HG03342 (cell line): Measurements from ENCODE around the gene TGFBRAP1.
"Not testable (repeated sequence)": the region's sequence is repeated elsewhere in the genome, so short reads cannot be mapped to it uniquely, and the experiment has no call there.

ENCODE experiments used
- ATAC-seq: cut with Tn5 transposase; IDR thresholded peaks from one replicate; pipeline ENCODE4 v1.9.1; 2021; ENCODE audit warnings: mild to moderate bottlenecking, moderate library complexity; ENCODE audit not compliant: unreplicated experiment

TGFBRAP1 gene

DNA sequence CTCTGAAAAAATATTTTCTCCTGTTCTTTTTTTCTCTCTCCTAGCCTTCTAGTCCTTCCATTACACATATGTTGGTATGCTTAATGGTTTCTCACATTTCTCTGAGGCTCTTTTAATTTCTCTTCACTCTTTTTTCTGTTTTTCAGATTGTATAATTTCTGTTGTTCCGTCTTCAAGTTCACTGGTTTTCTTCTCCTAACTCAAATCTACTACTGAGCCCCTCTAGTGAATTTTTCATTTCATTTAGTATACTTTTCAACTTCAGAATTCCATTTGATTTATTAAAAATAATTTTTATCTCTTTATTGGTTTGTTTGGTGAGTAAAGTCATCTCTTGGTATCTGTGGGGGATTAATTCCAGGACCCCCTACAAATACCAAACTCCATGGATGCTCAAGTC lies 27.6 kb upstream of the TGFBRAP1 start:
- ATAC-seq, result no peak

DNA sequence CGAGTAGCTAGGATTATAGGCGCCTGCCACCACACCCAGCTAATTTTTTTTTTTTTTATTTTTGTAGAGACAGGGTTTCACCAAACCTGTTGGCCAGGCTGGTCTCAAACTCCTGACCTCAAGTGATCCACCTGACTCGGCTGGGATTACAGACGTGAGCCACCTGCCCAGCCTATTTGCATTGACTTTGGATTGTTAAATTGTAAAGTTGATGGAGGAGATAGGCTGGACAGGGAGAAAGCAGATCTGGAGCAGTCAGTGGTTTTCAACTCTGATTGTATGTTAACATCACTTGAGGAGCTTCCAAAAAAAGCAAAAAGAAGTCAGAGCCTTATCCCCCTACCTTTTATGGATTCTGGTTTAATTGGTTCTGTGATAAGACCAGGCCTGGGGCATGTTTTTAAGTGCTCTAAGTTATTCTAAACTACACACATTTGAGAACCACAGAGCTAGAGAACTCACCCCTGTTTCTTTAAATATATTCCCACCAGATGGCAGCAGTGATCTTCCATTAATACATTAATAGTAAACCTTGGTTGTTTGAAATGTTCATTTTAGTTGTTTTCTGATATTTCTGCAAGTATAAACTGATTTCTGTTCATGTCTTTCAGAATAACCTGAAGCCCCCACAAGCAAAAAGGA lies 15.3 kb upstream of the TGFBRAP1 start:
- ATAC-seq, result no peak

DNA sequence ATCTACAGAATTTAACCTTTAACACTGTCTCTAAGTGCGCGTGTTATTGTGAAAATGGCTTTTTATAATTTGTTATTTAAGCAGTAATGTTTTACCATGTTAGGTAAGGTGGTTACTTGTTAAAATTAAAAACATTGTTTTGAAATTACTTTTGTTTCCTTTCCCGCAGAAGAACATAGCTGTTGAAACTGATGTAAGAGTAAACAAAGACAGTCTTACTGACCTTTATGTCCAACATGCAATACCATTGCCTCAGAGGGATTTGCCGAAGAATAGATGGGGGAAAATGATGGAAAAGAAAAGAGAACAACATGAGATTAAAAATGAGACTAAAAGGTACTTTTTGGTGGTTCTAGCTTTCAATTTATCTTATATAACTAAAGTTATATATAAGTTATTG lies 9.9 kb upstream of the TGFBRAP1 start:
- ATAC-seq, result no peak

DNA sequence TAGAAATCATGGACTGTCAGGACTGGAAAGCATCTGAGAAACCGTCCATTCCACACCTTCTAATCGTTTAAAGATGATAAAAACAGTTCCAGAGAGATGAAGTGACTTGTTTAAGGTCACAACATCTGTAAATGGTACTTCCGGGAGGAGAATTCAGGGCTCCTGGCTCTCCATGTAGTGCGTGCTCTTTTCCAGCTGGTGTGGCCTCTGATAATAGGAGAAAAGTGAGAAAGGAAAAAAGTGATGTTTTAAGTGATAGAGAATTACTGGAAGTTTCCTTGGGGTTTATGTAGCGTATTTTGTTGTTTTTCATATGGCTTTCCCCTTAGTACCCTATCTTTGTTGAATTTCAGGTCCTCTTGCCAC lies 8.5 kb upstream of the TGFBRAP1 start:
- peak; percentile 33 for ATAC-seq

DNA sequence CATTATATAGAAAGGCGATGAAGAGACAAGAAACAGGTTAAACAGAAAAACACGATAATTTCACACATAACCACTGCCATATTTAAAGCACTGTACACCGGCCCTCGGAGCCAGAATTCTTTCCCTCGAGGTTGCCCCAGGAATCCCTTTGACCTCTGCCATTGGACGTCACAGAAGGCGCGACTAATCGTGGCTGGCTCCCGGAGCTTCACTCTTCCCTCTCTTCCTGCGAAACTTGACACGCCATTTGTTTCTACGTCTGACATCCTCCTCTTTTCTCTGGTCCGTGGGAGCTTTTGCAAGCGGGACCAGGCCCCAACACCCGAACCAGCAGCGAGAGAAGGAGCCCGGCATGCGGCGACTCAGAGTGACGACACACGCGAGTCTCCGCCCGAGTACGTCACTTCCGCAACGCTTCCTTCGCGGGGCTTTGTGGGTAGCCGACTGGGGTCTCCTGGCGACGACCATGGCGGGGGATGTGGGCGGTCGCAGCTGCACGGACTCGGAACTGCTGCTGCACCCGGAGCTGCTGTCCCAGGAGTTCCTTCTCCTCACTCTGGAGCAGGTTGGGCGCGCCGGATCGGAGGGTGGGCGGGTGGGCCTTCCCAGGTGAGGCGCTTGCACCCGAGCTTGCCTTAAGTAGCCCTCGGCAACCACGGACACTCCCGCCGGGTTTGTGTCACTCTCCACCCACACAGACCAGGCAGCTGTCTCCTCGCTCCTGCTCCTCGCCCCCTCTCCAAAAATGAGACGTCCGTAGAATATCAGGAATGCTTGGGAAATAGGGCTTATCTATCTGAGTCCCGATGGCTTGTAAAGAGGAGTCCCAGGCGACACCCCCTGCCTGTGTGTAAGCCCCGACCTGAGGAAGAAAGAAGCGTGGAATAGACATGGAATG lies 7.8 kb upstream of the TGFBRAP1 start, which contains the start of gene C2orf49:
TSS of gene C2orf49 (plus strand) at position 419 of the 898 bp plus-strand sequence. CDS start at position 467, 48 bp downstream.
- peak; percentile 86 for ATAC-seq

DNA sequence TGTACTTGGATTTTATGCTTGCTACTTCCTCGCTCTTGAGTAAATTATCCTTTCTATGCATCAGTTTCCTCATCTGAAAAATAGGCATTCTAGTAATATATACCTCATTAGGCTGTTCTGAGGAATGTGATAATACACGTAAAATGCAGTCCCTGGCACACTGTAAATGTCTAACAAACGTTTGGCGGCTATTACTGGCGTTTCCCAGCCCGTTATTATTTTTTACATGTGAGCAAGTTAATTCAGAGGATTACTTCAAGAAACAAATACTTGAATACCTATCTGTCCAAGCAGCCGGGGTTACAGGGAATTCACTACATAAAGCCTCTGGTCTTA lies 7.2 kb upstream of the TGFBRAP1 start:
- no peak for ATAC-seq

DNA sequence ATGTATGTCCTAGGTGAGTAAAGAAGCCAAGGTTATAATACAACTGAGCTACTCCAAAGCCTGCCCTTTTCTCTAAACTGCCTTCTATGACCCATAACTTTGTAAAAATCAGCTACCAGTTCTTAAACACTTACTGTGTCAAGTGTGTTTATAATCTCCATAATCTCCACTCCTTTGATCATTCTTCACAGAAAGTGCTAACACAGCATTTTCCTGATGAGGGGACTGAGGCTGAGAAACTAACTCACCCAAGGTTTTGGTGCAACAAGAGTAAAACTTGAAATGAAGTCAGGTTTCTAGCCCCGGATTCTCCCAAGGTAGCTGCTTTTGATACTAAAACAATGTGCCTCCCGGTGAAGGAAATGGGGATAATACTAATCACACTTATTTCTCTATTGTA lies 5.9 kb upstream of the TGFBRAP1 start:
- no peak for ATAC-seq

DNA sequence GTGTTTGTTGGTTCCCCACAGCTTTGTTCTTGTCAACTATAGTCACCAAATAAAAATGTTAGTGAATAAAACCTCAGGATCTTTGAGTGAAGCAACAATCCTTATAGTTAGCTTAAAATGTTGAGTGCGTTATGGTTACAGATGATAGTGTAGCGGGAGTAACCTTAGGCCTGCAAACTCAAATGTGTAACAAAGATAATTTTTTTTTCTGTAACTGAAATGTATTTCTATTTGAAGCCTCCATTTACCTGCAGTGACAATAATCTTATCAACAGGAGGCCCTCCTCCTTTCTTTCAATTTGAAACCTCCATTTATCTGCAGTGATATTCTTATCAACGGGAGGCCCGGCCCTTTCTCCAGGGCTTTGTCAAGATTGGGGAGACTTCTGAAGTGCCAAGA lies 4.7 kb upstream of the TGFBRAP1 start:
- ATAC-seq, result no peak

DNA sequence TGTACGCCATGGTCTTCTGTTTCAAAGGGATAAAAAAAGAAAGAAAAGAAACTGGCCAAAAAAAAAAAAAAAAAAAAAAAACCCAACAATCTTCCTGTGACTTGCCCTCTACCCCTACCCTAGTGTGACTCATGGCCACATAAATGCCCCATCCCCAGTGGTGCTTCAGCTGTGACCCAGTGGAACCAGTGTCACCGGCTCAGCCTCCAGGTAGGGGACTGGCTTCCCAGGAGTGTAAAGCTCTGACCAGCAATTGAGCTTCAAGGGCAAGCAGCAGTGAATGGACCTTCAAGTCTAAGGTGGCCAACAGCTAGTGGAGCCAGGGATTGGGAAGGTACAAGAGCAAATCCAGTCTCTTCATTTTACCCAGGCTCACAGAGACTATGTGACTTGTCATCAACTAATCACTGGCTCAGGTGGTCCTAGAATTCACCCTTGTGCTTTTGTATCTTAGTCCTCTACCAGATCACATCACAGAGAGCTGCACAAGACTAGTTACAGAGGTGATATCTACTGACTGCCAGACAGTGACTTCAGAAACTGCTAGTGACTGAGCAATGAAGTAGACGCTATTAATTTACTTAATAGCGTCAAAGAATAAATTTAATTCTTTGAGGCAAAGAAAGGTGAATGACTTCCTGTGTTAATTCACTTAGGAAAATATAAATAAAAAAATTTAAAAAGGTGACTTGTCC lies 1.3 kb upstream of the TGFBRAP1 start:
- no peak for ATAC-seq

DNA sequence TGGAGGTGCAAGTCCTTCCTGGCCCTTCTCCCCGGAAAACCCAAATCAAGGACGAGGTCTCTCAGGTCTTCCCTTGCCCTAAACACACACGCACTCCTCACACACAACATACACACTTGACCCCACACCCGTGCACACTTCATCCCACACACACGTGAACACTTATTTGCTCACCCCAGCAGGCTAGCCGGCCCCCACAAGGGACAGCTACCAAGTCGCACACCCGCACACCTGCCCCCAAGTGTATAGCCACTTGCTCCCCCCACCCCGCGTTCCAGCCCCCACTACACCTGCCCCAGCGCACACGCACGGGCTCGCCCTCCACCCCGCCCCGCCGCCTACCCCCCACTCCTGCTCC lies 359 bp downstream of the TGFBRAP1 start:
- ATAC-seq, result no peak

DNA sequence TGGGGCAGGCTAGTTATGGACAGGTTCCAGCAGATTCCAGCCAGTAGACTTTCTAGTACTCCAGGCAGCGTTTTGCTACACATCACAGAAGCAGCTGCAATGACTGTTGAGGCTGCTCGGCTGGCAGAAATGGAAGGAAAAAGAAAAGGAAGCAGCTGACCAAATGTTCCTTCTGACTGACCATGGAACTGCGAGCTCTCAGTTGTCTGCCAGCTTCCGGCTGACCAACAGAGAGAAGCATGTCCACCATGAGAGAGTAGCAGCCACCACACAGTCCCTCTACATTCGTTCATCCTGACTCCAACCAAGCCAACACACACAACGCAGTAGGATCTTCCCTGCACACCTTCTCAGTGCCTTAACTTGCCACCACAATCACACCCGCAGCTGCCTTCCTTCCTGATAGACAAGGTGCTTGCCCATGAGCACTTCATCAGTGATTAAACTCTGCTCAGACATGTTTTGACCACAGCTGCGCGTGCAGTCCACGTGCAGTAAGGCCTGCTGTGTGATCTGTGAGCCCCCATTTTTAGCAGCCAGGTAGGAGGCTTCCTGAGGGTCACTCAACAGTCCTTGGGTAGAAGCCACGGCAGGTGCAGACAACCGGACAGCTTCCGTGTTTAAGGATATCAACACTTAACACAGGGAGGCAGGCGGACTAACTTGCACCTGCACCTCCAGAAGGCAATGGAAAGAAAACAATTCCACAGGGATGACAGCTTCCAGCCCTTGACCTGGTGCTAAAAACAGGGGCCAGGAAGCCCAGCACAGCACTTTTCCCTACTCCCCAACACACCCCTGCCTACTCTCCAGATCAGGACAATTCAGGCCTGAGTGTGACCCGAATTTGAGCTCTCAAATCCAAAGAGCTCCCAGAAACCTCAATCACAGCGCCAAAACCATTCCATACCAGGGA lies 996 bp downstream of the TGFBRAP1 start:
- no peak for ATAC-seq

DNA sequence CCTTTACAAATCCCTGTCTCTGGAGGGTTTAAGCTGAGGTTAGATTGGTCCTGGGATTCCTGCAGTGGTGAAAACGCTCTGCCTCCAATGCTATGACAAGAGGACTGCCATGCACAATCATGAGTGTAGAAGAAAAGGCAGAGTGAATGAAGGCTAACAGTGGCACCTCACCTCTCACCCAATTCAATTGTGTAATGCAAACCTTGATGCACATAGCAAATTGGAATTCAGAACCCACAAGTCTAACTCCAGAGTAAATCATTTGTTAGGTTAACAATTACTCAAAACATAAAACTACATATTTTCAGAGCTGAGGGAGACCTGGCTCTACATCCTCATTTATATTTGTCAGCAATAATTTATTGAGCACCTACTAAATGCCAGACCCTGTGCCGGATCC lies 1.8 kb downstream of the TGFBRAP1 start:
- ATAC-seq, result no peak

DNA sequence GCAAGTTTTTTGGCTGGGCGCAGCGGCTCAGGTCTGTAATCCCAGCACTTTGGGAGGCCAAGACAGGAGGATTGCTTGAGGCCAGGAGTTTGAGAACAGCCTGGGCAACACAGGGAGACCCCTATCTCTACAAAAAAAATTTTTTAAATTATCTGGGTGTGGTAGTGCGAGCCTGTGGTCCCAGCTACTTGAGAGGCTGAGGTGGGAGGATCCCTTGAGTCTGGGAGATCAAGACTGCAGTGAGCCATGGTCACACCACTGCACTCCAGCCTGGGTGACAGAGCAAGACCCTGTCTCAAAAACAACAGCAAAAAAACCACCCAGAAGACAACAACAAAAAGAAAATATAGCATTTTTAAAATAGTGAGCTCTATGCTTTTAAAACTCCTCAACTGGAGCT lies 2.3 kb downstream of the TGFBRAP1 start:
- ATAC-seq, result not testable (repeated sequence)

DNA sequence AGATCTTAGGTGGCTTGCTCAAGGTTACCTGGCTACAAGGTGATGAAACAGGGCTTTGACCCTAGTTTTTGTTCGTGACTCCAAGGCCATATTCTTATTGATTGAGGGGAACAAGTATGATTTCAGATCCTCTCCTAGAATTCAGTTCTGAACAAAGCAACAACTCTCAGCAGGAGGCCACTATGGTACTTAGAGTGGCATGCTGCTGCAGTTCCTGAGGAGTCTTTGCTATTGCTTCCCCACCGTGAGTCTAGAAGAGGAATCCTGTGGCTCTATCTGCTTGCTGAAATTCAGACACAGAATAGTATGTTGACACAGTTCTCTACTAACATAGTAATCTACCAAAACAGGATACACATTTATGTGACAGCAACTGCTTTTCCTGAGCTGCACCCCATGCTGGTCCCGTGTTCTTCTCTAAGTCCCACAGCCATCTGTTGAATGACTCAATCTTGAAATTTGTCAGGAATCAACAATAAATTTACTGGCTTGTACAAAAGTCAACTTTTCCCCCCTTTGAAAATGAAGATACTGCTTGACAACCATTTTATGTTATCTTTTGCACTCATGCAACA lies 4.1 kb downstream of the TGFBRAP1 start:
- ATAC-seq, result no peak

DNA sequence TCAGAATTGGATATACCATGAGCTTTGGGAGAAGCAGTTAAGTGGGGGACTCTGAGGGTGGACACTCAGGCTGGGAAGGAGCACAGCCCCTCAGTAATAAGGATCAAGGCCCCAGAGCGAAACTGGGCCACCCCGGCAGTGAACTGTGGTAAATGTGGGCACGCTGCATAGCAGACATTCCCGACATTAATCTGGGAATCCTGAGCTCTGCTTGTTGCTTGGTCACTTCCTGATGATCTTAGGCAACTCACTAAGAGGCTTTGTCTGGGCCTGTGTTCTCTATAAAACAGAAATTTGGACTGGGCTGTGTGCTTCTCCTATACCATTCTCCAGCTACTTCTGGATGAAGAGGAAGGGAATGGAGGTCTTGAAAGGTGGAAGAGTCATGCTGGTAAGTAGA lies 4.8 kb downstream of the TGFBRAP1 start:
- ATAC-seq, result no peak

DNA sequence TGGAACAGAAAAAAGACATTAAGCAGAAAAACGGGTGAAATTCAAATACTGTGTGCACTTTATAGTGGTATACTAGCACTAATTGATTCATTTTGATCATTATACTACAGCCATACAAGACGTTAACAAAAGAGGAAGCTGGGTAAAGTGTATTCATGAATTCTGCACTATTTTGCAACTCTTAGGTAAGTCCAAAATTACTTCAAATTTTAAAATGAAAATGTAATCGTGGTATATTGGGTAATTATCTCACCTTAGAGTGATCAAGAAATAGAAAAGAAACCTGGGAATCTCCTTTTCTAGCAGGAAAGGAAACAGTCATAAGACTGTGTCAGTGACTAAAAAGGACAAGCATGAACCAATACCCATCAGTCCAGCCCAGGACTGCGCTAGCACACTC lies 5.4 kb downstream of the TGFBRAP1 start:
- ATAC-seq, result no peak

DNA sequence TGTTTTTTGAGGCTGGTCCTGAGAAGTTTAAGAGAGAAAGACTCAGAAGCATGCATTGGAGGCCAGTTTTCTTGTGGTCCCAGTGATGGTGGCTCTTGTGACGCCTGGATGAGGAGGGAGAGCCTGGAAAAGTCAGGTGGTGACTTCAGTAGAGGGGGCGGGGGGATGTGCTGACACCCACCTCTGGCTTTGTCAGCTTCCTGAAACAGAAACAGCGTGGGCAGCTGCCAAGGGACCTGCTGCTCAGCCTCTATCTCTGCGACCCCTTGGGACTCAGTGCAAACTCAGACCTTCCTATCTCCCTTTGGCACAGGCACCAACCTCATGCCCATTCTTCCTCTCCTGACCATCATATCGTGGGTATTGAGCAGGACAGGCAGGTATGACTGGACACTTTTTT lies 6.4 kb downstream of the TGFBRAP1 start:
- no peak for ATAC-seq

DNA sequence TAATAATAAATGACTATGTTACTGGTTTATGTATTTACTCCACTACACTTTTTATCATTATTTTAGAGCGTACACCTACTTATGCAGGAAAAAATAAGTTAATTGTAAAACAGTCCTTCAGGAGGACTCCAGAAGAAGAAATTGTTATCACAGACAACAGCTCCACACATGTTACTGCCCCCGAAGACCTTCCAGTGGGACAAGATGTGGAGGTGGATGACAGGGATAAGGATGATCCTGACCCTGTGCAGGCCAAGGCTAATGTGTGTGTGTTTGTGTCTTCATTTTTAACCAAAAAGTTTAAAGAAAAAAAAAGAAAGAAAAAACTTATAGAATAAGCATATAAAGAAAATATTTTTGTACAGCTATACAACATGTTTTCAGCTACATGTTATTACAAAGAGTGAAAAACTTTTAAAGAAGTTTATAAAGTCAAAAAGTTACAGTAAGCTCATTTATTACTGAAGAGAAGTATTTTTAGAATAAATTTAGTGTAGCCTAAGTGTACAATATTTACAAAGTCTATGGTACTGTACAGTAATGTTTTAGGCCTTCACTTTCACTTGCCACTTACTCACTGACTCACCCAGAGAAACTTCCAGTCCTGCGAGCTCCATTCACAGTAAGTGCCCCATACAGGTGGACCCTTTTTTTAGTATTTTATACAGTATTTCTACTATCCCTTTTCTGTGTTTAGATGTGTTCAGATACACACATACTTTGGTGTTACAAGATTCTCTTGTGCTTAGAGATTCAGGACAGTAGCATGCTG lies 7.5 kb downstream of the TGFBRAP1 start:
- no peak for ATAC-seq

DNA sequence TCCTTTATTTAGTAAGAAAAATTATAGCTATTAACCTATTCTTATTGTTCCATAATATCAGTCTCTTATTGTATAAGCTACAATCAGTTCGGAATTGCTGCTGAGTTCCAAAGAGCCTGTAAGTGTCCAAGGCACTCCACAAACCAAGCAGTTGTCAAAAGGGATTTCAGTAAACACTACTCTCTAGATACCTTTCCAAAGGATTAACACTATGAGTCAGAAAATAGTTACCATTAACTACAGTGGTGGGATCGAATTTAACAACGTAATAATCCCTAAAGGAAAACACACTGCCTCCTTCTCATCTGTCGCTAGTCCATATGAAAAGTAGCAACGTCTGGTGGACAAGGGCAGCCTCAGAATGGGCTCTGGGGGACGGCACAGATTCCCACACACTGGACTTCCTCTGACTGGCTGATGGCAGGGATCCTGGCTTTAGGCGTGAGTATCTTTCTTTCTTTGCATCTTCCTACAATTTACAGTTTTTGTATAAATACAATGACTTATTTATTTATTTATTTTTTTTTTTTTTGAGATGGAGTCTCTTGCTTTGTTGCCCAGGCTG lies 8.8 kb downstream of the TGFBRAP1 start:
- ATAC-seq, result no peak

DNA sequence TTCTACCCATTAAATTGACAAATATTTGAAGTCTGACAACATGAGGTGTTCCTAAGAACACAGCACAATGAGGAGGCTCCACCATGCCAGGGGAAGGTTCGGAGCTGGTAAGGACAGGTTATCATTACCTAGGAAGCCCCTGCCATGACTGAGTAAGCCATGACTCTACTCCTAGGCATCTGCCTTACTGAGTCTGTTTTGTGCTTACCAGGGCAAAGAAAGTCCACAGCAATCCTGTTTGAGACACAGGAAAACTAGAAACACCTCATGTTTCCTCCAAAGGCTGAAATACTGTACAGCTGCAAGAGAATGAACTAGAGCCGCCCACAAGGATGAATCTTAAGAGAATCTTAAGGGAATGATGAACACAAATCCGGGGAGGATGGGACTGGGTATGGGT lies 11.6 kb downstream of the TGFBRAP1 start:
- ATAC-seq, result no peak
